ENCODE results near the gene FBXO47.
A peak's percentile ranks its signal among the peaks of the same experiment; 100 is the strongest.

The FBXO47 gene
- total RNA-seq, result 0 to 0.35 (median 0) reads per million in 3 donors

DNA sequence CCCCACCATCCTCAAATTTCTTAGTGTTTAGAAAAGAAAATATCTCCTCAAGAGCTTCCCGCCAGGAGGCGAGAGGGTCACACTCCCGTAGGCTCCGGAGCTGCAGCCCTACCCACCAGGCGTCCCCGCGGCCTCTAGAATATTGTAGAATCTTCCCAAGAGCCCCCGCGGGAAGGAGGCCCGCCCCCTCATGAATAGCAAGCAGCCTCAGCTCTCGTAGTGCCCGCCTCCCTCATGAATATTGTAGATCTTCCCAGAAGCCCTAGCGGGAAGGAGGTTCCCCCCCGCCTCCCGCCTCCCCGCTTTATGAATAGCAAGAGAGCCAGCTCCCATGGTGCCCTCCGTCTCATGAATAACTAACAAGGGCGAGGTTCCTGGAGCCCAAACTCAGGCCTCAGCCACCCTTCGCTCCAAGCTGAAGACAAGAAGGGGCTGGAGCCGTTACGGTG is at the start of gene FBXO47:
TSS of gene FBXO47 (minus strand) at position 114 of the 449 bp plus-strand sequence. CDS start 4,378 bp downstream, outside the sequence.
- no peaks in the 10 kb centered on the region for H3K36me3 ChIP-seq (ENCODE audit: control insufficient read depth, insufficient read depth, low read length)
- peaks cover 5% of the 10 kb centered on the region for H3K4me1 ChIP-seq (ENCODE audit: control insufficient read depth, insufficient read depth, low read length, poor library complexity, severe bottlenecking)
- no peaks in the 10 kb centered on the region for H3K27me3 ChIP-seq (replicated peaks; ENCODE audit: control insufficient read depth, insufficient read depth, low read length, poor library complexity, severe bottlenecking)
- H3K9me3 ChIP-seq (ENCODE audit: control insufficient read depth, low read length), result no peaks in the 10 kb centered on the region
- DNase-seq, result peak; percentile 58 to 76 (median 64)
- H3K27ac ChIP-seq (ENCODE audit: insufficient read depth, low read length, poor library complexity, severe bottlenecking), result peak within 1 kb of the TSS; percentile 42
- H3K4me3 ChIP-seq (ENCODE audit: insufficient read depth, low read depth, low read length, poor library complexity, severe bottlenecking), result peak within 1 kb of the TSS; percentile 31

DNA sequence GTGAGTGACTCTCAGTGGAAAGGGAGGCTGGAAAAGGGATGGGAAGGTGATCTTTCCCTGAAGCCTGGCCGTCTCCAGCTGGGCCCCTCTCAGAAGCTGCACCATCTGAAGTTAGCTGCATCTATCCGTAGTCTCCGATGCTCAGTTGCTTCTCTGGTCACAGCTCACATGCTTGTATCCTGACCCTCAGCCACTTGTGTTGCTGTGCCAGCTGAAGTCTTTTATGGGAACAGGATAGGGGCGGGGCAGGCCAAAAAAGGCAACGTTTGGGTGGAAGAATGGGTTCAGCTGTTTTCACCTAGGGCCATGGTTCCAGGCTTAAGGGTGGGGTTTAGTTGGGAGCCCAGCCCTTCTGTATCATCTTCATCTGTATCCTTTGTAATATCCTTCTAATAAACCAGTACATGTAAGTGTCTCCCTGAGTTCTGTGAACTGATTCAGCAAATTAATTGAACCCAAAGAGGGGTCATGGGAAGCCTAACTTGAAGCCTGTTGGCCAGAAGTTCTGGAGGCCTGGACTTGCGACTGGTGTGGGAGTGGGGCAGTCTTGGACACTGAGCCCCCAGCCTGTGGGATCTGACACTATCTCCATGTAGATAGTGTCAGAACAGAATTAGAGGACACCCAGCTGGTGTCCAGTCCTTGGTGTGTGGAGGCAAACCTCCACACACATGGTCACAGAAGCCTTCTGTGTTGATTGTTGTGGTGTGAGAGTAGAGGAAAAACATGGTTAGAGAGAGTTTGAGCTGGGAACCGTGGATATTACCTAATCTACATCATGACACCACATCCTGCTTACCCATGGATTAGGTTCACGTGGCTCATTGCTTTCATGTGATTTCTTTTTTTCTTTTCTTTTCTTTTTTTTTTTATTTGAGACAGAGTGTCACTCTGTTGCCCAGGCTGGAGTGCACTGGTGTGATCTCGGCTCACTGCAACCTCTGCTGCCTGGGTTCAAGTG is 49.3 kb upstream of the FBXO47 start:
- Histone ChIP-seq H3K27me3 (replicated peaks; ENCODE audit: control insufficient read depth, insufficient read depth, low read length, poor library complexity, severe bottlenecking) (no peaks in the 10 kb centered on the region), H3K4me3 (ENCODE audit: insufficient read depth, low read depth, low read length, poor library complexity, severe bottlenecking) (no peak overlapping the region), H3K9me3 (ENCODE audit: control insufficient read depth, low read length) (no peaks in the 10 kb centered on the region), H3K36me3 (ENCODE audit: control insufficient read depth, insufficient read depth, low read length) (no peaks in the 10 kb centered on the region), H3K4me1 (ENCODE audit: control insufficient read depth, insufficient read depth, low read length, poor library complexity, severe bottlenecking) (peaks cover 9% of the 10 kb centered on the region), H3K27ac (ENCODE audit: insufficient read depth, low read length, poor library complexity, severe bottlenecking) (peak overlapping the region; percentile 41)
- DNase-seq, result no peak

GRCh38 chr17:39015546-39015935 is 48.3 kb upstream of the FBXO47 start:
- Histone ChIP-seq H3K36me3 (ENCODE audit: control insufficient read depth, insufficient read depth, low read length) (no peaks in the 10 kb centered on the region), H3K27ac (ENCODE audit: insufficient read depth, low read length, poor library complexity, severe bottlenecking) (no peak overlapping the region), H3K27me3 (replicated peaks; ENCODE audit: control insufficient read depth, insufficient read depth, low read length, poor library complexity, severe bottlenecking) (no peaks in the 10 kb centered on the region), H3K4me1 (ENCODE audit: control insufficient read depth, insufficient read depth, low read length, poor library complexity, severe bottlenecking) (peaks cover 9% of the 10 kb centered on the region), H3K4me3 (ENCODE audit: insufficient read depth, low read depth, low read length, poor library complexity, severe bottlenecking) (no peak overlapping the region), H3K9me3 (ENCODE audit: control insufficient read depth, low read length) (no peaks in the 10 kb centered on the region)
- no peak for DNase-seq

DNA sequence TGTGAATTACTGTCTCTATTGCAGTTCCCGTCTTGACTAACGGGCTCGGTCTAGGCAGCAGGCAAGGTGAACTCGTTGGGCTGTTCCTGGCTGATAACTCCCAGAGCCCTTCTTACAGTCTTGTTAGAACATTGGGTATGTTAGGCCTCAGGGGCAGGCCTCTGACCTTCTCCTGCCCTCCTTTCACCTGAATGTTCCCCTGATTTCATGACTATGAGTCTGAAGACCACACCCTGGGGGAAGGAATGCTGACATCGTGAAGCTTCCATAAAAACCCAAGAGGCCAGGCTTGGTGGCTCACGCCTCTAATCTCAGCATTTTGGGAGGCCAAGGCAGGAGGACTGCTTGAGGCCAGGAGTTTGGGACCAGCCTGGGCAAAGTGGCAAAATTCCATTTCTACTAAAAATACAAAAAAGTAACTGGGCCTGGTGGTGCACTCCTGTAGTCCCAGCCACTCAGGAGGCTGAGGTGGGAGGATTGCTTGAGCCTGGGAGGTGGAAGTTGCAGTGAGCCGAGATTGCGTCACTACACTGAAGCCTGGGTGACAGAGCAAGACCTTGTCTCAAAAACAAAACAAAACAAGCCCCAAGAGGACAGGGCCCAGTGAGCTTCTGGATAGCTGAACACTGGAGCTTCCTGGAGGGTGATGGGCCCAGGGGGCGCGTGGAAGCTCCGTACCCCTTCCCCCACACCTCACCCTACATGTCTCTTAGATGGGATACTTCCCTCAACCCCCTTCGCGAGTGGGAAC is 47.8 kb upstream of the FBXO47 start:
- Histone ChIP-seq H3K27me3 (replicated peaks; ENCODE audit: control insufficient read depth, insufficient read depth, low read length, poor library complexity, severe bottlenecking) (no peaks in the 10 kb centered on the region), H3K4me1 (ENCODE audit: control insufficient read depth, insufficient read depth, low read length, poor library complexity, severe bottlenecking) (peaks cover 9% of the 10 kb centered on the region), H3K36me3 (ENCODE audit: control insufficient read depth, insufficient read depth, low read length) (no peaks in the 10 kb centered on the region), H3K27ac (ENCODE audit: insufficient read depth, low read length, poor library complexity, severe bottlenecking) (no peak overlapping the region), H3K4me3 (ENCODE audit: insufficient read depth, low read depth, low read length, poor library complexity, severe bottlenecking) (no peak overlapping the region), H3K9me3 (ENCODE audit: control insufficient read depth, low read length) (no peaks in the 10 kb centered on the region)
- no peak for DNase-seq

DNA sequence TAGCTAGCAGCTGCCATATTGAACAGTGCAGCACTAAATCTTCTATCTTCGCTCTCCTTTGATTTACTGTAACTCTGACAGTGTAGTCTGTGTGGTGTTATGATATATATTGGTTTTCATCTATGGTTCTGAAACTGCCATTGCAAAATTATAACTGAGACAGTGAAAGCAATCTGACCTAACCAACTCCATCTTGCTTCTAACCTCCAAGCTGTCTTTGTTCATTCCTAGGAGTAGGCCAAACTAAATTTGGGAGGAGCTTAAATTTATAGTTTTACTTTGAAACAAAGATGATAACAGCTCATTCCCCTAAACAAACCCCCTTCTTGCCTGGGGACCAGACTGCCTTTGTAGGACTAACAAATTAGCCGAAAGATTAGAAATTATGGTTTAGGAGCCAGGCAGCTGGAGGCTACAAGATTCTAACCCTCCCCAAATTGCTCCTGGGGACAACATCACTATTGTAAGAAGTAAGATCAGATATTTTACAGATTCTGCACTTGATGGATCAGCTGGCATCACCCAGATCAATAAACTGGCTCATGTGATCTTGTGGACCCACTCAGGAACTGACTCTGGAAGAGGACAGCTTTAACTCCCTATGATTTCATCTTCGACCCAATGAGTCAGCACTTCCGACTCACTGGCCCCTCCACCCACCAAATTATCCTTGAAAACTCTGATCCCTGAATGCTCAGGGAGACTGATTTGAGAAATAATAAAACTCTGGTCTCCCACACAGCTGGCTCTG is 47.0 kb upstream of the FBXO47 start:
- H3K4me3 ChIP-seq (ENCODE audit: insufficient read depth, low read depth, low read length, poor library complexity, severe bottlenecking), result no peak overlapping the region
- no peaks in the 10 kb centered on the region for H3K9me3 ChIP-seq (ENCODE audit: control insufficient read depth, low read length)
- no peak for DNase-seq
- H3K4me1 ChIP-seq (ENCODE audit: control insufficient read depth, insufficient read depth, low read length, poor library complexity, severe bottlenecking), result peaks cover 9% of the 10 kb centered on the region
- H3K36me3 ChIP-seq (ENCODE audit: control insufficient read depth, insufficient read depth, low read length), result no peaks in the 10 kb centered on the region
- no peaks in the 10 kb centered on the region for H3K27me3 ChIP-seq (replicated peaks; ENCODE audit: control insufficient read depth, insufficient read depth, low read length, poor library complexity, severe bottlenecking)
- H3K27ac ChIP-seq (ENCODE audit: insufficient read depth, low read length, poor library complexity, severe bottlenecking), result no peak overlapping the region

DNA sequence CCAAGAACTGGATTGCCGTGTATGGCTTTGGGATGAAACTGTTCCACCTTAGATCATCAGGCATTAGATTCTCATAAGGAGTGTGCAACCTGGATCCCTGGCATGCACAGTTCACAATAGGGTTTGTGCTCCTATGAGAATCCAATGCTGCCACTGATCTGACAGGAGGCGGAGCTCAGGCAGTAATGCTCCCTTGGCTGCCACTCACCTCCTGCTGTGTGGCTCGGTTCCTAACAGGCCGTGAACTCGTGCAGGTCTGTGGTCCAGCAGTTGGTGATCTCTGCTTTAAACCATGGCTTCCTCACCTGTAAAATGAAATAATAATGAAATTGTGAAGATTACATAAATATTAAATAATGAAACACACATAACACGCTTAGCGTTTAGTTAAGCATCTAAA is 45.5 kb upstream of the FBXO47 start:
- no peak for DNase-seq
- Histone ChIP-seq H3K4me3 (ENCODE audit: insufficient read depth, low read depth, low read length, poor library complexity, severe bottlenecking) (no peak overlapping the region), H3K27ac (ENCODE audit: insufficient read depth, low read length, poor library complexity, severe bottlenecking) (no peak overlapping the region), H3K27me3 (replicated peaks; ENCODE audit: control insufficient read depth, insufficient read depth, low read length, poor library complexity, severe bottlenecking) (no peaks in the 10 kb centered on the region), H3K4me1 (ENCODE audit: control insufficient read depth, insufficient read depth, low read length, poor library complexity, severe bottlenecking) (no peaks in the 10 kb centered on the region), H3K36me3 (ENCODE audit: control insufficient read depth, insufficient read depth, low read length) (no peaks in the 10 kb centered on the region), H3K9me3 (ENCODE audit: control insufficient read depth, low read length) (no peaks in the 10 kb centered on the region)

- Histone ChIP-seq H3K36me3 (ENCODE audit: control insufficient read depth, insufficient read depth, low read length) (no peaks in the 10 kb centered on the region), H3K27ac (ENCODE audit: insufficient read depth, low read length, poor library complexity, severe bottlenecking) (no peak overlapping the region), H3K9me3 (ENCODE audit: control insufficient read depth, low read length) (no peaks in the 10 kb centered on the region), H3K4me3 (ENCODE audit: insufficient read depth, low read depth, low read length, poor library complexity, severe bottlenecking) (no peak overlapping the region), H3K4me1 (ENCODE audit: control insufficient read depth, insufficient read depth, low read length, poor library complexity, severe bottlenecking) (no peaks in the 10 kb centered on the region), H3K27me3 (replicated peaks; ENCODE audit: control insufficient read depth, insufficient read depth, low read length, poor library complexity, severe bottlenecking) (no peaks in the 10 kb centered on the region)
- no peak for DNase-seq
Measured at GRCh38 chr17:39011907-39012468, 44.8 kb upstream of the FBXO47 start.

DNA sequence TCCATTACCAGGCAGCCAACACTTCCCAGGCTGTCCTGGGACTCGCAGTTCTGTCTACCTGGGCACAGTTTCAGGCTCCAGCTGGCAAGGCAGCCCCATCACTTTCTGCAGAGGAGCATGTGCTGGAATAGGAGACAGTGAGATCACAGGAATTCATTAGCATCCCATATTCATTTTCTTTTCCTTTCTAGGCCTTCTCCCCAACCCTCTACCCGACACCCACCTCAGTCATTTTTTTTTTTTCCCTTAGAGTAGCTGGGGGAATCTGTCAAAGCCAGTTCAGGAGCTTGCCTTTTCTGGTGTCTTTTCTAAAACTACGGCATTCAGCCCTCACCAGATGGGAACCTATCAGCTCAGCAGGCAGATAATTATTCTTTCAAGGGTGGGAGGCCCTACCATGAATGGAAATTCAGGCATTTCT is 42.4 kb upstream of the FBXO47 start:
- Histone ChIP-seq H3K4me1 (ENCODE audit: control insufficient read depth, insufficient read depth, low read length, poor library complexity, severe bottlenecking) (no peaks in the 10 kb centered on the region), H3K36me3 (ENCODE audit: control insufficient read depth, insufficient read depth, low read length) (no peaks in the 10 kb centered on the region), H3K27ac (ENCODE audit: insufficient read depth, low read length, poor library complexity, severe bottlenecking) (no peak overlapping the region), H3K9me3 (ENCODE audit: control insufficient read depth, low read length) (no peaks in the 10 kb centered on the region), H3K4me3 (ENCODE audit: insufficient read depth, low read depth, low read length, poor library complexity, severe bottlenecking) (no peak overlapping the region), H3K27me3 (replicated peaks; ENCODE audit: control insufficient read depth, insufficient read depth, low read length, poor library complexity, severe bottlenecking) (no peaks in the 10 kb centered on the region)
- DNase-seq, result no peak

- no peak overlapping the region for H3K4me3 ChIP-seq (ENCODE audit: insufficient read depth, low read depth, low read length, poor library complexity, severe bottlenecking)
- H3K9me3 ChIP-seq (ENCODE audit: control insufficient read depth, low read length), result no peaks in the 10 kb centered on the region
- H3K36me3 ChIP-seq (ENCODE audit: control insufficient read depth, insufficient read depth, low read length), result no peaks in the 10 kb centered on the region
- peaks cover 5% of the 10 kb centered on the region for H3K4me1 ChIP-seq (ENCODE audit: control insufficient read depth, insufficient read depth, low read length, poor library complexity, severe bottlenecking)
- H3K27ac ChIP-seq (ENCODE audit: insufficient read depth, low read length, poor library complexity, severe bottlenecking), result no peak overlapping the region
- no peaks in the 10 kb centered on the region for H3K27me3 ChIP-seq (replicated peaks; ENCODE audit: control insufficient read depth, insufficient read depth, low read length, poor library complexity, severe bottlenecking)
- no peak for DNase-seq
Measured at GRCh38 chr17:39008633-39009032, 41.4 kb upstream of the FBXO47 start.

Measured in effector memory CD4-positive, alpha-beta T cell (primary cell).